H1 (cell line): ENCODE results near the gene MSI2. TPM values are rescaled to one million over a fixed set of nuclear protein-coding genes. Genes with fewer than 3 reads are reported as not detected.

Experiments used
- ATF3 ChIP-seq: IDR thresholded peaks from 2 replicates; pipeline ENCODE4 v1.6.1; 2011; ENCODE audit warnings: low read depth, mild to moderate bottlenecking, low read length; ENCODE audit not compliant: insufficient read depth
- CTCF ChIP-seq, 3 experiments: IDR thresholded peaks; 1 replicate in 2 of 3; 2 replicates in 1 of 3; pipeline versions ENCODE4 v1.5.1 to v1.6.1; 2011; ENCODE audit warnings: low read length in 3 of 3, mild to moderate bottlenecking in 3 of 3, inconsistent platforms in 2 of 3, low read depth in 1 of 3, moderate library complexity in 1 of 3; ENCODE audit not compliant: insufficient read depth in 1 of 3; ENCODE audit errors: control extremely low read depth in 1 of 3
- E2F6 ChIP-seq: IDR thresholded peaks from 2 replicates; pipeline ENCODE4 v1.6.1; 2012; ENCODE audit warnings: inconsistent platforms
- POLR2AphosphoS5 ChIP-seq: IDR thresholded peaks from 2 replicates; pipeline ENCODE4 v1.6.1; 2011; ENCODE audit warnings: low read depth, low read length
- RFX5 ChIP-seq: IDR thresholded peaks from 2 replicates; pipeline ENCODE4 v1.6.1; 2011; ENCODE audit warnings: low read depth, low read length, improper control_type of control experiment, borderline replicate concordance
- SIRT6 ChIP-seq: IDR thresholded peaks from one replicate; pipeline ENCODE4 v1.7.1; 2012; ENCODE audit warnings: low read length, inconsistent platforms
- polyA plus RNA-seq, 7 experiments: library from polyadenylated mRNA; depleted of rRNA in 3 of 7; stranded (reverse) in 5 of 7; unstranded in 2 of 7; fragments of >200 nt in 5 of 7; fragments of 200-250 nt in 2 of 7; gene quantifications; 1 replicate in 5 of 7; 2 replicates in 1 of 7; 4 replicates in 1 of 7; pipeline versions ENCODE4 v1.2.1 to v1.2.3, GENCODE V29; 2011 to 2013; ENCODE audit warnings: missing spikeins in 2 of 7, mixed read lengths in 2 of 7
- total RNA-seq: library from RNA; stranded (reverse); fragmentation: NEBNext Ultra II Directional; extraction: Animal tissue kit (Norgen Biotek cat#: 25700); gene quantifications from 2 replicates; pipeline ENCODE4 v1.2.1, GENCODE V29; 2021

Gene MSI2
- total and polyA plus RNA-seq, 2 of the 8 experiments (the other 6 are each of a cell fraction or from before 2014, with no cell fraction given) = 36.7 to 80.6 TPM

- TF ChIP-seq CTCF (IDR thresholded peaks at IDR 0.05; ENCODE audit: control extremely low read depth in 1 of 3, insufficient read depth in 1 of 3, low read depth in 1 of 3, low read length in 3 of 3) (no peak), RFX5 (no peak), E2F6 (no peak), SIRT6 (no peak), POLR2AphosphoS5 (no peak), ATF3 (no peak)
Observed at GRCh38 chr17:57417956-57418355, 161.6 kb downstream of the MSI2 start (continued).
